ENCODE results near the gene PPARA. TPM values are rescaled to one million over a fixed set of nuclear protein-coding genes. Genes with fewer than 3 reads are reported as not detected.
"Not testable (repeated sequence)": the region's sequence is repeated elsewhere in the genome, so short reads cannot be mapped to it uniquely, and the experiment has no call there.

Gene PPARA
- total RNA-seq, 1 experiment from 2014 or later = 14.5 TPM

DNA sequence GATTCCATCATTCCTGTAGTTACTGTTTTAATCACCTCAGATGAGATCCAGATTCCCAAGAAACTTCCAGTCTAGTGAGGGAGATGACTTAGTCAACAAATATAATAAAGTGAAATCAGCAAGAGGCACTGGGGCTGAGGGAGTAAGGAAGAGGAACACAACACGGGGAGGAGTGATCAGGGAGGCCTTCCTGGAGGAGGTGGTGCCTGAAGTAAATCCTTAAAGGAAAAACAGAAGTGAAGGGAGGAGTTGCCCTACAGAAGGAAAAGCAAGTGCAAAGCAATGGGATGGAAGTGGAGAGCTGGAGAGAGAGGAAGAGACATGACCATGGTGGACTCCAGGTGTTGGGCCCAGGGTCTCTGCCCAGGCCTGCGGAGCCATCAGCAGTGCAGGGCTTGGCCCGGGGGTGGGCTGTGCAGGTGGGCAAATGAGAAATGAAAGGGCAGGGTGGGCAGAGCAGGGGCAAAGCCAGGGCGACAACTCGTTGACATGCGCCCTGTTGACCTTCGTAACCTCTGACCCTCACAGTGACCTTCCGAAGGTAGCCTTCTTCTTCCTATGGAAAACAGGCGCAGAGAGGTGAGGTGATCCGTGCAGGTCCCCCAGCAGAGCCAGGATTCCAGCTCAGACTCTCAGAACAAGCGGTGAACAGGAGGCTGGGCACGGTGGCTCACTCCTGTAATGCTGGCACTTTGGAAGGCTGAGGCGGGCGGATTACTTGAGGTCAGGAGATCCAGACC lies 12.1 kb upstream of the PPARA start:
- Histone ChIP-seq H3K9me2 (ENCODE audit: insufficient read depth) (no peaks in the 10 kb centered on the region), H3K9me3 (ENCODE audit: control insufficient read depth in 1 of 2, insufficient read depth in 1 of 2, low read depth in 1 of 2, low read length in 2 of 2) (no peaks in the 10 kb centered on the region), H2AFZ (ENCODE audit: low read depth, low read length, poor library complexity, severe bottlenecking) (no peak overlapping the region), H4K20me1 (ENCODE audit: insufficient read depth) (no peaks in the 10 kb centered on the region), H3K4me2 (ENCODE audit: low read length) (no peak overlapping the region), H3K9ac (ENCODE audit: low read length) (no peak overlapping the region), H3K27me3 (ENCODE audit: insufficient read depth, low read length) (no peaks in the 10 kb centered on the region), H3K4me1 (ENCODE audit: control insufficient read depth in 1 of 2, insufficient read depth in 2 of 2, low read length in 2 of 2) (no peaks in the 10 kb centered on the region), H3K79me2 (ENCODE audit: insufficient read depth, low read length) (no peaks in the 10 kb centered on the region), H3K27ac (ENCODE audit: low read depth, low read length) (no peak overlapping the region), H3K36me3 (ENCODE audit: control insufficient read depth in 1 of 2, insufficient read depth in 2 of 2, low read length in 2 of 2) (no peaks in the 10 kb centered on the region), H3K4me3 (replicated peaks in 1 of 2; ENCODE audit: low read depth in 1 of 2, low read length in 2 of 2) (no peak overlapping the region)
- ChIA-PET CTCF (no interaction called here), POLR2A (no interaction called here), RAD21 (ENCODE audit: low non-redundant PET in 1 of 2, low total read pairs in 2 of 2, uncharacterized antibody in 2 of 2, unreplicated experiment in 2 of 2) (no interaction called here)
- TF ChIP-seq ZFX (IDR thresholded peaks at IDR 0.05) (no peak), TCF7L2 (IDR thresholded peaks at IDR 0.05; ENCODE audit: borderline replicate concordance, extremely low read depth, insufficient read depth, insufficient read length) (no peak), SRF (IDR thresholded peaks at IDR 0.05; ENCODE audit: low read depth) (no peak), CTCF (IDR thresholded peaks at IDR 0.05 in 2 of 3, conservative IDR thresholded peaks at IDR 0.05 in 1 of 3; ENCODE audit: borderline replicate concordance in 1 of 3, insufficient read depth in 1 of 3, low read depth in 2 of 3, low read length in 2 of 3) (no peak), REST (IDR thresholded peaks at IDR 0.05; ENCODE audit: low read depth) (no peak), CEBPB (IDR thresholded peaks at IDR 0.05; ENCODE audit: low read depth) (no peak), SIN3A (IDR thresholded peaks at IDR 0.05; ENCODE audit: low read depth) (no peak)
- DNase-seq (ENCODE audit: low read depth, low spot score) (no peak), ATAC-seq (no peak)
- no TSS peak for BruUV-seq (replicated peaks)
- intact Hi-C loops (cut with micrococcal nuclease) = no loop called here

- CTCF ChIA-PET; H3K27me3 ChIP-seq (ENCODE audit: insufficient read depth, low read length); H3K9me3 ChIP-seq (ENCODE audit: control insufficient read depth in 1 of 2, insufficient read depth in 1 of 2, low read depth in 1 of 2, low read length in 2 of 2); RAD21 ChIA-PET (ENCODE audit: low non-redundant PET in 1 of 2, low total read pairs in 2 of 2, uncharacterized antibody in 2 of 2, unreplicated experiment in 2 of 2); POLR2A ChIA-PET; H3K36me3 ChIP-seq (ENCODE audit: control insufficient read depth in 1 of 2, insufficient read depth in 2 of 2, low read length in 2 of 2); H3K4me2 ChIP-seq (ENCODE audit: low read length); intact Hi-C loops (cut with micrococcal nuclease); H4K20me1 ChIP-seq (ENCODE audit: insufficient read depth); H3K27ac ChIP-seq (ENCODE audit: low read depth, low read length); ATAC-seq; H2AFZ ChIP-seq (ENCODE audit: low read depth, low read length, poor library complexity, severe bottlenecking); BruUV-seq (replicated peaks); H3K9ac ChIP-seq (ENCODE audit: low read length); H3K79me2 ChIP-seq (ENCODE audit: insufficient read depth, low read length); H3K4me1 ChIP-seq (ENCODE audit: control insufficient read depth in 1 of 2, insufficient read depth in 2 of 2, low read length in 2 of 2); H3K9me2 ChIP-seq (ENCODE audit: insufficient read depth); H3K4me3 ChIP-seq (replicated peaks in 1 of 2; ENCODE audit: low read depth in 1 of 2, low read length in 2 of 2); DNase-seq (ENCODE audit: low read depth, low spot score): not testable (repeated sequence)
Measured at GRCh38 chr22:46139417-46139816, 10.9 kb upstream of the PPARA start.
